GM23248 (cell line): ENCODE data around the gene CHMP6.

Experiments
- EZH2 ChIP-seq: fragments of 200-600 bp; sonication (generic); IDR thresholded peaks from 2 replicates; pipeline ENCODE4 v1.6.1; 2018; ENCODE audit warnings: antibody characterized with exemption, mild to moderate bottlenecking; ENCODE audit not compliant: insufficient read depth, poor library complexity, severe bottlenecking
- EZH2phosphoT487 ChIP-seq: fragments of 200-600 bp; sonication (generic); IDR thresholded peaks from 2 replicates; pipeline ENCODE4 v1.6.1; 2018; ENCODE audit warnings: antibody characterized with exemption, moderate library complexity, mild to moderate bottlenecking, low read depth; ENCODE audit not compliant: insufficient read depth

GRCh38 chr17:80961541-80962330 lies 29.9 kb upstream of the CHMP6 start:
- TF ChIP-seq EZH2phosphoT487 = no peak
- TF ChIP-seq EZH2 = no peak
